ENCODE data around the gene MPHOSPH10. TPM values are rescaled to one million over a fixed set of nuclear protein-coding genes. Genes with fewer than 3 reads are reported as not detected.
"Not testable (repeated sequence)": the region's sequence is repeated elsewhere in the genome, so short reads cannot be mapped to it uniquely, and the experiment has no call there.

The MPHOSPH10 gene
- total RNA-seq, 2 donors from 2014 or later: 28.3 to 42.3 TPM

- not testable (repeated sequence) for DNase-seq; H3K27ac Mint-ChIP-seq; H3K4me3 Mint-ChIP-seq; H3K36me3 Mint-ChIP-seq (ENCODE audit: low read depth); H3K9me3 ChIP-seq (ENCODE audit: control insufficient read depth, low read length, poor library complexity, severe bottlenecking); ATAC-seq; H3K27me3 Mint-ChIP-seq; H3K4me1 Mint-ChIP-seq
These were observed 1.1 kb downstream of the MPHOSPH10 start for GRCh38 chr2:71131387-71132166.

GRCh38 chr2:71133603-71134002, 3.2 kb downstream of the MPHOSPH10 start:
- no peaks in the 10 kb centered on the region for H3K27me3 Mint-ChIP-seq
- ATAC-seq (no peak), DNase-seq (no peak)
- H3K27ac Mint-ChIP-seq: no peak overlapping the region
- no peaks in the 10 kb centered on the region for H3K9me3 ChIP-seq (ENCODE audit: control insufficient read depth, low read length, poor library complexity, severe bottlenecking)
- H3K36me3 Mint-ChIP-seq (ENCODE audit: low read depth): peaks cover 6% of the 10 kb centered on the region
- peaks cover 5% of the 10 kb centered on the region for H3K4me1 Mint-ChIP-seq
- H3K4me3 Mint-ChIP-seq: no peak overlapping the region

- Mint-ChIP-seq H3K4me1 (no peaks in the 10 kb centered on the region), H3K4me3 (no peak overlapping the region), H3K27me3 (no peaks in the 10 kb centered on the region), H3K36me3 (ENCODE audit: low read depth) (peaks cover 4% of the 10 kb centered on the region), H3K27ac (no peak overlapping the region)
- no peak for ATAC-seq
- H3K9me3 ChIP-seq (ENCODE audit: control insufficient read depth, low read length, poor library complexity, severe bottlenecking): no peaks in the 10 kb centered on the region
- no peak for DNase-seq
These were observed 5.7 kb downstream of the MPHOSPH10 start for GRCh38 chr2:71136174-71136573.

GRCh38 chr2:71143782-71144181, 13.3 kb downstream of the MPHOSPH10 start:
- no peaks in the 10 kb centered on the region for H3K9me3 ChIP-seq (ENCODE audit: control insufficient read depth, low read length, poor library complexity, severe bottlenecking)
- no peaks in the 10 kb centered on the region for H3K27me3 Mint-ChIP-seq
- H3K27ac Mint-ChIP-seq: peak overlapping the region; percentile 29
- H3K4me1 Mint-ChIP-seq: peaks cover 9% of the 10 kb centered on the region
- ATAC-seq (no peak), DNase-seq (no peak)
- H3K4me3 Mint-ChIP-seq: no peak overlapping the region
- H3K36me3 Mint-ChIP-seq (ENCODE audit: low read depth): peaks cover 16% of the 10 kb centered on the region

- peaks cover 17% of the 10 kb centered on the region for H3K36me3 Mint-ChIP-seq (ENCODE audit: low read depth)
- H3K27me3 Mint-ChIP-seq: no peaks in the 10 kb centered on the region
- ATAC-seq: no peak
- peaks cover 12% of the 10 kb centered on the region for H3K4me1 Mint-ChIP-seq
- no peak overlapping the region for H3K27ac Mint-ChIP-seq
- no peak for DNase-seq
- H3K4me3 Mint-ChIP-seq: no peak overlapping the region
- H3K9me3 ChIP-seq (ENCODE audit: control insufficient read depth, low read length, poor library complexity, severe bottlenecking): no peaks in the 10 kb centered on the region
These were observed 18.2 kb downstream of the MPHOSPH10 start for GRCh38 chr2:71148506-71149063.

- H3K4me1 Mint-ChIP-seq: peaks cover 9% of the 10 kb centered on the region
- ATAC-seq (no peak), DNase-seq (no peak)
- H3K36me3 Mint-ChIP-seq (ENCODE audit: low read depth): peaks cover 11% of the 10 kb centered on the region
- no peak overlapping the region for H3K4me3 Mint-ChIP-seq
- H3K27ac Mint-ChIP-seq: no peak overlapping the region
- H3K27me3 Mint-ChIP-seq: peaks cover 8% of the 10 kb centered on the region
- no peaks in the 10 kb centered on the region for H3K9me3 ChIP-seq (ENCODE audit: control insufficient read depth, low read length, poor library complexity, severe bottlenecking)
These were observed 19.8 kb downstream of the MPHOSPH10 start for GRCh38 chr2:71150082-71150816.

- peak; percentile 21 for ATAC-seq
- H3K27ac Mint-ChIP-seq: no peak overlapping the region
- peaks cover 6% of the 10 kb centered on the region for H3K4me1 Mint-ChIP-seq
- peaks cover 6% of the 10 kb centered on the region for H3K36me3 Mint-ChIP-seq (ENCODE audit: low read depth)
- no peaks in the 10 kb centered on the region for H3K9me3 ChIP-seq (ENCODE audit: control insufficient read depth, low read length, poor library complexity, severe bottlenecking)
- DNase-seq: no peak
- H3K27me3 Mint-ChIP-seq: peaks cover 18% of the 10 kb centered on the region
- H3K4me3 Mint-ChIP-seq: no peak overlapping the region
These were observed 21.2 kb downstream of the MPHOSPH10 start for GRCh38 chr2:71151620-71152019.

GRCh38 chr2:71153585-71154224, 23.3 kb downstream of the MPHOSPH10 start:
- H3K4me3 Mint-ChIP-seq: no peak overlapping the region
- H3K27ac Mint-ChIP-seq: no peak overlapping the region
- DNase-seq (no peak), ATAC-seq (no peak)
- H3K27me3 Mint-ChIP-seq: peaks cover 30% of the 10 kb centered on the region
- H3K36me3 Mint-ChIP-seq (ENCODE audit: low read depth): peaks cover 4% of the 10 kb centered on the region
- H3K9me3 ChIP-seq (ENCODE audit: control insufficient read depth, low read length, poor library complexity, severe bottlenecking): no peaks in the 10 kb centered on the region
- H3K4me1 Mint-ChIP-seq: peaks cover 11% of the 10 kb centered on the region

- no peak overlapping the region for H3K27ac Mint-ChIP-seq
- no peak overlapping the region for H3K4me3 Mint-ChIP-seq
- peaks cover 4% of the 10 kb centered on the region for H3K36me3 Mint-ChIP-seq (ENCODE audit: low read depth)
- H3K27me3 Mint-ChIP-seq: peaks cover 30% of the 10 kb centered on the region
- peaks cover 11% of the 10 kb centered on the region for H3K4me1 Mint-ChIP-seq
- DNase-seq (no peak), ATAC-seq (no peak)
- no peaks in the 10 kb centered on the region for H3K9me3 ChIP-seq (ENCODE audit: control insufficient read depth, low read length, poor library complexity, severe bottlenecking)
These were observed 23.8 kb downstream of the MPHOSPH10 start for GRCh38 chr2:71154279-71154678.

GRCh38 chr2:71154798-71155197, 24.4 kb downstream of the MPHOSPH10 start:
- no peaks in the 10 kb centered on the region for H3K9me3 ChIP-seq (ENCODE audit: control insufficient read depth, low read length, poor library complexity, severe bottlenecking)
- no peak overlapping the region for H3K4me3 Mint-ChIP-seq
- H3K27ac Mint-ChIP-seq: no peak overlapping the region
- H3K4me1 Mint-ChIP-seq: peaks cover 13% of the 10 kb centered on the region
- DNase-seq (no peak), ATAC-seq (peak; percentile 53)
- H3K36me3 Mint-ChIP-seq (ENCODE audit: low read depth): peaks cover 4% of the 10 kb centered on the region
- peaks cover 30% of the 10 kb centered on the region for H3K27me3 Mint-ChIP-seq

- Mint-ChIP-seq H3K27me3 (peaks cover 30% of the 10 kb centered on the region), H3K27ac (no peak overlapping the region), H3K36me3 (ENCODE audit: low read depth) (no peaks in the 10 kb centered on the region), H3K4me3 (no peak overlapping the region), H3K4me1 (peaks cover 13% of the 10 kb centered on the region)
- no peak for DNase-seq
- H3K9me3 ChIP-seq (ENCODE audit: control insufficient read depth, low read length, poor library complexity, severe bottlenecking): no peaks in the 10 kb centered on the region
- no peak for ATAC-seq
These were observed 25.4 kb downstream of the MPHOSPH10 start for GRCh38 chr2:71155846-71156245.

GRCh38 chr2:71156573-71156972, 26.1 kb downstream of the MPHOSPH10 start:
- Mint-ChIP-seq H3K36me3 (ENCODE audit: low read depth) (no peaks in the 10 kb centered on the region), H3K4me3 (no peak overlapping the region), H3K4me1 (peaks cover 13% of the 10 kb centered on the region), H3K27me3 (peaks cover 30% of the 10 kb centered on the region), H3K27ac (no peak overlapping the region)
- no peaks in the 10 kb centered on the region for H3K9me3 ChIP-seq (ENCODE audit: control insufficient read depth, low read length, poor library complexity, severe bottlenecking)
- no peak for ATAC-seq
- no peak for DNase-seq

GRCh38 chr2:71157124-71157793, 26.8 kb downstream of the MPHOSPH10 start:
- DNase-seq (peak; percentile 19 to 44 (median 26)), ATAC-seq (peak; percentile 71)
- H3K4me1 Mint-ChIP-seq: peaks cover 10% of the 10 kb centered on the region
- H3K27ac Mint-ChIP-seq: no peak overlapping the region
- peaks cover 34% of the 10 kb centered on the region for H3K27me3 Mint-ChIP-seq
- H3K4me3 Mint-ChIP-seq: peak overlapping the region; percentile 67
- no peaks in the 10 kb centered on the region for H3K36me3 Mint-ChIP-seq (ENCODE audit: low read depth)
- H3K9me3 ChIP-seq (ENCODE audit: control insufficient read depth, low read length, poor library complexity, severe bottlenecking): no peaks in the 10 kb centered on the region
